ENCODE measurements around the gene SPATS2L. TPM values are rescaled to one million over a fixed set of nuclear protein-coding genes. Genes with fewer than 3 reads are reported as not detected.

Gene SPATS2L
- total and polyA plus RNA-seq, 2 of the 13 experiments (the other 11 are each of a cell fraction or from before 2014, with no cell fraction given): 154 to 212 TPM

DNA sequence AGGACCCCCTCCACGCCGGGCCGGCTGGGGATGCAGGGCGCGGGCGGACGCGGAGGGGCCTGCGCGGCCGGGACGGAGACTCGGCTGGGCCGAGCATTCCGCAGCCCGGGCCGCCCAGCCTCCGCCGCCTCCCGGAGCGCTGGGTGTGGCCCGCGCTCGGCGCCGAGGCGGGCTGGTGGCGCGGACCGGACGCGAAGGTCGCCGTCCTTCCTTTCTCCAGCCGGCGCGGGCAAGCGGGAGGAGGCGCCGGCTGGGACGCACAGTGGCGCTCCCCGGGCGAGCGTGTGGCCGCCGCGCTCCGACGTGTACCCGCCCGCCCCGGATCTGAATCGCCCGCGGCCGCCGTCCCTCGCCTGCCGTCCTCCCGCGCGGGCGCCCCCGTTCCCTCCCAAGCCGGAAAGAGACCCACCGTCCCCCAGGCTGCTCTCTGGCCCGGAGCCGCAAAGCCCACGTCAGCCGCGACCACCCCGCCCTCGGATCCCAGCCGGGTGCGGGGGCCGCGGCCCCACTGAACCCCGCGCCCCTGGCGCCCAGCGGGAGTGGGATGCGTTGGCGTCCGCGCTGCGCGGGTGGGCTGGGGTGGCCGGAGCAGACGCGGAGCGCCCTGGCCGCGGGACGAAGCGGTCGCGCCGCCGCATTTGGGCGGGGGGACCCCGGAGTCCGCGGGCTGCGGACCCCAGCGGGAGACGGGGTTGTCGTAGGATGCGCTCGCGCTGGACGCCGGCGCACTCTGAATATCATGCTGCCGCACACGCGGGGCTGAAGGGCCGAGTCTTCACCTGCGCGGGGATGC lies 634 bp downstream of the SPATS2L start (continued):
- no peak for TF ChIP-seq PAWR (CRISPR knock-in tag; IDR thresholded peaks at IDR 0.05; ENCODE audit: borderline replicate concordance)
- TF ChIP-seq SPEN (CRISPR knock-in tag; IDR thresholded peaks at IDR 0.05; ENCODE audit: low read depth): no peak
- TF ChIP-seq, protein P1, sequence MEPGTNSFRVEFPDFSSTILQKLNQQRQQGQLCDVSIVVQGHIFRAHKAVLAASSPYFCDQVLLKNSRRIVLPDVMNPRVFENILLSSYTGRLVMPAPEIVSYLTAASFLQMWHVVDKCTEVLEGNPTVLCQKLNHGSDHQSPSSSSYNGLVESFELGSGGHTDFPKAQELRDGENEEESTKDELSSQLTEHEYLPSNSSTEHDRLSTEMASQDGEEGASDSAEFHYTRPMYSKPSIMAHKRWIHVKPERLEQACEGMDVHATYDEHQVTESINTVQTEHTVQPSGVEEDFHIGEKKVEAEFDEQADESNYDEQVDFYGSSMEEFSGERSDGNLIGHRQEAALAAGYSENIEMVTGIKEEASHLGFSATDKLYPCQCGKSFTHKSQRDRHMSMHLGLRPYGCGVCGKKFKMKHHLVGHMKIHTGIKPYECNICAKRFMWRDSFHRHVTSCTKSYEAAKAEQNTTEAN (CRISPR knock-in tag; conservative IDR thresholded peaks at IDR 0.05): 0 out of 2 replicates have a peak, but pooled peaks have one; percentile 5
- 0 out of 2 replicates have a peak, but pooled peaks have one; percentile 22 for TF ChIP-seq TMF1 (CRISPR knock-in tag; IDR thresholded peaks at IDR 0.05; ENCODE audit: low read depth)
- no peak for TF ChIP-seq ARNT2 (CRISPR knock-in tag; IDR thresholded peaks at IDR 0.05; ENCODE audit: low read depth)
- TF ChIP-seq FOSL2 (CRISPR knock-in tag; IDR thresholded peaks at IDR 0.05): no peak
- TF ChIP-seq, protein P2, sequence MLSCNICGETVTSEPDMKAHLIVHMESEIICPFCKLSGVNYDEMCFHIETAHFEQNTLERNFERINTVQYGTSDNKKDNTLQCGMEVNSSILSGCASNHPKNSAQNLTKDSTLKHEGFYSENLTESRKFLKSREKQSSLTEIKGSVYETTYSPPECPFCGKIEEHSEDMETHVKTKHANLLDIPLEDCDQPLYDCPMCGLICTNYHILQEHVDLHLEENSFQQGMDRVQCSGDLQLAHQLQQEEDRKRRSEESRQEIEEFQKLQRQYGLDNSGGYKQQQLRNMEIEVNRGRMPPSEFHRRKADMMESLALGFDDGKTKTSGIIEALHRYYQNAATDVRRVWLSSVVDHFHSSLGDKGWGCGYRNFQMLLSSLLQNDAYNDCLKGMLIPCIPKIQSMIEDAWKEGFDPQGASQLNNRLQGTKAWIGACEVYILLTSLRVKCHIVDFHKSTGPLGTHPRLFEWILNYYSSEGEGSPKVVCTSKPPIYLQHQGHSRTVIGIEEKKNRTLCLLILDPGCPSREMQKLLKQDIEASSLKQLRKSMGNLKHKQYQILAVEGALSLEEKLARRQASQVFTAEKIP (CRISPR knock-in tag; IDR thresholded peaks at IDR 0.05; ENCODE audit: borderline replicate concordance): no peak
- TF ChIP-seq ARID2 (CRISPR knock-in tag; IDR thresholded peaks at IDR 0.05; ENCODE audit: borderline replicate concordance): no peak
- 0 out of 2 replicates have a peak, but pooled peaks have one; percentile 45 for TF ChIP-seq ZMYM4 (CRISPR knock-in tag; IDR thresholded peaks at IDR 0.05)
- TF ChIP-seq RAD21 (CRISPR knock-in tag; IDR thresholded peaks at IDR 0.05): peak; percentile 48; the same call in 1 of the 2 replicates
- peak; percentile 16 for TF ChIP-seq XRCC5 (optimal IDR thresholded peaks at IDR 0.05; ENCODE audit: low read length)
- TF ChIP-seq RARG (CRISPR knock-in tag; IDR thresholded peaks at IDR 0.05; ENCODE audit: low read depth): no peak
- peak; percentile 54; the same call in 1 of the 2 replicates for TF ChIP-seq PRMT3 (CRISPR knock-in tag; IDR thresholded peaks at IDR 0.05; ENCODE audit: borderline replicate concordance, low read depth)
- peak; percentile 29; the same call in 1 of the 2 replicates for TF ChIP-seq ZNF768 (CRISPR knock-in tag; IDR thresholded peaks at IDR 0.05)
- no peak for TF ChIP-seq CREM (IDR thresholded peaks at IDR 0.05)
- TF ChIP-seq CREM (CRISPR knock-in tag; IDR thresholded peaks at IDR 0.05): no peak
- TF ChIP-seq ZSCAN22 (CRISPR knock-in tag; IDR thresholded peaks at IDR 0.05): 0 out of 2 replicates have a peak, but pooled peaks have one; percentile 20
- TF ChIP-seq, protein P3, sequence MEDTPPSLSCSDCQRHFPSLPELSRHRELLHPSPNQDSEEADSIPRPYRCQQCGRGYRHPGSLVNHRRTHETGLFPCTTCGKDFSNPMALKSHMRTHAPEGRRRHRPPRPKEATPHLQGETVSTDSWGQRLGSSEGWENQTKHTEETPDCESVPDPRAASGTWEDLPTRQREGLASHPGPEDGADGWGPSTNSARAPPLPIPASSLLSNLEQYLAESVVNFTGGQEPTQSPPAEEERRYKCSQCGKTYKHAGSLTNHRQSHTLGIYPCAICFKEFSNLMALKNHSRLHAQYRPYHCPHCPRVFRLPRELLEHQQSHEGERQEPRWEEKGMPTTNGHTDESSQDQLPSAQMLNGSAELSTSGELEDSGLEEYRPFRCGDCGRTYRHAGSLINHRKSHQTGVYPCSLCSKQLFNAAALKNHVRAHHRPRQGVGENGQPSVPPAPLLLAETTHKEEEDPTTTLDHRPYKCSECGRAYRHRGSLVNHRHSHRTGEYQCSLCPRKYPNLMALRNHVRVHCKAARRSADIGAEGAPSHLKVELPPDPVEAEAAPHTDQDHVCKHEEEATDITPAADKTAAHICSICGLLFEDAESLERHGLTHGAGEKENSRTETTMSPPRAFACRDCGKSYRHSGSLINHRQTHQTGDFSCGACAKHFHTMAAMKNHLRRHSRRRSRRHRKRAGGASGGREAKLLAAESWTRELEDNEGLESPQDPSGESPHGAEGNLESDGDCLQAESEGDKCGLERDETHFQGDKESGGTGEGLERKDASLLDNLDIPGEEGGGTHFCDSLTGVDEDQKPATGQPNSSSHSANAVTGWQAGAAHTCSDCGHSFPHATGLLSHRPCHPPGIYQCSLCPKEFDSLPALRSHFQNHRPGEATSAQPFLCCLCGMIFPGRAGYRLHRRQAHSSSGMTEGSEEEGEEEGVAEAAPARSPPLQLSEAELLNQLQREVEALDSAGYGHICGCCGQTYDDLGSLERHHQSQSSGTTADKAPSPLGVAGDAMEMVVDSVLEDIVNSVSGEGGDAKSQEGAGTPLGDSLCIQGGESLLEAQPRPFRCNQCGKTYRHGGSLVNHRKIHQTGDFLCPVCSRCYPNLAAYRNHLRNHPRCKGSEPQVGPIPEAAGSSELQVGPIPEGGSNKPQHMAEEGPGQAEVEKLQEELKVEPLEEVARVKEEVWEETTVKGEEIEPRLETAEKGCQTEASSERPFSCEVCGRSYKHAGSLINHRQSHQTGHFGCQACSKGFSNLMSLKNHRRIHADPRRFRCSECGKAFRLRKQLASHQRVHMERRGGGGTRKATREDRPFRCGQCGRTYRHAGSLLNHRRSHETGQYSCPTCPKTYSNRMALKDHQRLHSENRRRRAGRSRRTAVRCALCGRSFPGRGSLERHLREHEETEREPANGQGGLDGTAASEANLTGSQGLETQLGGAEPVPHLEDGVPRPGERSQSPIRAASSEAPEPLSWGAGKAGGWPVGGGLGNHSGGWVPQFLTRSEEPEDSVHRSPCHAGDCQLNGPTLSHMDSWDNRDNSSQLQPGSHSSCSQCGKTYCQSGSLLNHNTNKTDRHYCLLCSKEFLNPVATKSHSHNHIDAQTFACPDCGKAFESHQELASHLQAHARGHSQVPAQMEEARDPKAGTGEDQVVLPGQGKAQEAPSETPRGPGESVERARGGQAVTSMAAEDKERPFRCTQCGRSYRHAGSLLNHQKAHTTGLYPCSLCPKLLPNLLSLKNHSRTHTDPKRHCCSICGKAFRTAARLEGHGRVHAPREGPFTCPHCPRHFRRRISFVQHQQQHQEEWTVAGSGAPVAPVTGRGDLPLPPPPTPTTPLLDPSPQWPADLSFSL (CRISPR knock-in tag; IDR thresholded peaks at IDR 0.05): peak; percentile 73
- TF ChIP-seq ZKSCAN8 (CRISPR knock-in tag; IDR thresholded peaks at IDR 0.05; ENCODE audit: borderline replicate concordance): no peak
